Lung microvascular endothelial cell (primary cell): Measurements from ENCODE around the gene NOTCH2. TPM values are rescaled to one million over a fixed set of nuclear protein-coding genes. Genes with fewer than 3 reads are reported as not detected.

Experiments
- DNase-seq, 2 donors: peaks; one replicate each; pipeline versions ENCODE4 v3.0.0 to v3.0.0-alpha.2; 2010; ENCODE audit warnings: low read depth in 2 of 2
- total RNA-seq: library from RNA; depleted of rRNA; stranded (reverse); fragments of >200 nt; gene quantifications from 2 replicates; pipeline ENCODE4 v1.2.1, GENCODE V29; 2014

The NOTCH2 gene
- total RNA-seq, 1 donor from 2014 or later = 8.7 TPM

DNA sequence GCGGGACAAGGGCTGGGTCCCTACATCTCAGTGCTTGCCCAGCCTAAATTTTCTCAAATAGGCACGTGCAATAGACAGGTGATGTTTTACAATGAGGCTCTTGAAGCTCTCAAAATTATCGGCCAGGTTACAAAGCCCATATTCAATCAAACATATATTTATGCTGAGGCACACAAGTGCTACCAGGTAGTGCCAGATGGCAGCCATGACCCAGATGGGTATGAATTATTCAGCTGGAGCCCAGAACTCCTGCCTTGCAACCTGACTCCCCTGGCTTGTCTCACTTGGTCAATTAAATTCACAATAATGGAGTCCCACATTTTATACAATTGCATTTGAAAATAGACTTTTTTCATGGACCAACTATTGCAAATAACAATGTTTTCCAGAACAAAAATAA is 160.8 kb downstream of the NOTCH2 start:
- no peak for DNase-seq

GRCh38 chr1:119906927-119907652 is 162.4 kb downstream of the NOTCH2 start:
- DNase-seq = no peak

GRCh38 chr1:119903443-119903835 is 166.0 kb downstream of the NOTCH2 start:
- no peak for DNase-seq

DNA sequence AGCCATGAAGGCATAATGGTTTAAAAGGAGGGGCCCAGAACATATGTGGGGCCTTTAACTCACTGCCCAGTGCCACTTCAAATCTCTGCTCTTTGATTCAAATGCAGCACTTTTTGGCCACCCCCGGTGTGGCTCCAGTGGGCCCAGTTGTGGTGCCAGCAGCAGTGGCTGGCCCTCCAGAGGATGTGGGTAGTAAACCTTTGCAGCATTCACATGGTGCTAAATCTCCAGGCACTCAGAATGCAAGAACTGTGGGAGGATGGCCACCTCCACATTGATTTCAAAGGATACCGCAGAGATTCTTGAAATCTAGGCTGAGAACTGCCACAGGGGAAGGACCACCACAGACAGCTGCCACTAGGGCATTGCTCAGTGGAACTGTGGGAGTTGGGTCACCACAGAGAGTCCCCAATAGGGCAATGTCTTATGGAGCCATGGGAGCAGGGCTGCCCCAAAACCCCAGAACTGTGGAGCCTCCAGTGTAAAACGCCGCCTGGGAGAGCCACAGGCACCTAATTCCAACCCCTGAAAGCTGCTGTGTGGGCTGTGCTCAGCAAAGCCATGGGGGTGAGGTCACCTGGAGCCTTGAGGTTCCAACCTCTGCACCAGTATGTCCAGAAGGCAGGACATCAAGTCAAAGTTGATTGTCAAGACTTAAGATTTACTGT is 166.6 kb downstream of the NOTCH2 start:
- no peak for DNase-seq

DNA sequence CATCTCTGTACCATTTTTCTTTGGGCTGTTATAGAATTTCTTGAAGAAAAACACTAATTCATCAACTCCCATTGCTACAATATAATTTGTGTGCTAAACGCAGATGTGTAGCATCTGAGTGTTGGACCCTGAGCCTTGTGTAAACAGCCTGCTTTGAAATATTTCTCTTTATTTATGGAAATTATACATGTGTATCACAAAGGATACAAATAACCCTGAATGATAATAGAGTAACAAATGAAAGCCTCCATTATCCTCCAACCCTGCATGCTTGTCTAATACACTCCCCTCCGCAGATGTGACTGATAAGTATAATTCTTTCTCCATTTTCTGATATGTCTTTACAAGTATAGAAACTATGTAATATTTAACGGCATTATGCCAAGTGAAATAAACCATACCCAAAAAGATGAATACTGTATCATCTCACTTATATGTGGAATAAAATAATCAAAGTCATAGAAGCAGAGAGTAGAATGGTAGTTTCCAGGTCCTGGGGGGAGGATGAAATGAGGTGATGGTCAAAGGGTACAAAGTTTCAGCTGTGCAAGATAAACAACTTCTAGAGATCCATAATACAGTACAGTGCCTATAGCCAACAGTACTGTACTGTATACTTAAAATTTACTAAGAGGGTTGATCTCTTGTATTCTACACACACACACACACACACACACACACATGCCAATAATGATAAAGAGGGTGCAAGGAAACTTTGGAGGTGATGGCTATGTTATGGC is 170.3 kb downstream of the NOTCH2 start:
- DNase-seq = no peak

GRCh38 chr1:119898530-119898929 is 170.9 kb downstream of the NOTCH2 start:
- no peak for DNase-seq

- DNase-seq = no peak
These were observed 173.2 kb downstream of the NOTCH2 start, which contains the start of gene ADAM30 for GRCh38 chr1:119896303-119896702. TSS of gene ADAM30 (minus strand) at chr1:119896515. CDS start at chr1:119896336, 179 bp downstream.

DNA sequence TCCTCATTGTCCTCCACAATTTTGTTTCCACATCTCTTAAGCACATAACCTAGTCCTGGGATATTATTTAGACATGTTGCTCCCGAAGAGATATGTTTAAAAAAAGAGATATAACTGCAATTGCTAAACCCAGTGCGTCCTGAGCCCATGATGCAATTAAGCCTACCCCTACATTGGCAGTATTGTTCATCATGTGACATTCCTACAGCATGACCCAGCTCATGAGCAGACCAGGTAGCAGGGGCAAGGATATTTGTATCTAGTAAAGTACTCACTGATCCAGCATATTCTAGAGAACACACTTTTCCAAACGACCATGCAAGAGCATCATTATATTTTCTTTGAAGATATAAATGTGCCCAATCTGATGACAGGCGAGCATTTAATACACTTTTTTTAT is 174.4 kb downstream of the NOTCH2 start:
- no peak for DNase-seq

DNA sequence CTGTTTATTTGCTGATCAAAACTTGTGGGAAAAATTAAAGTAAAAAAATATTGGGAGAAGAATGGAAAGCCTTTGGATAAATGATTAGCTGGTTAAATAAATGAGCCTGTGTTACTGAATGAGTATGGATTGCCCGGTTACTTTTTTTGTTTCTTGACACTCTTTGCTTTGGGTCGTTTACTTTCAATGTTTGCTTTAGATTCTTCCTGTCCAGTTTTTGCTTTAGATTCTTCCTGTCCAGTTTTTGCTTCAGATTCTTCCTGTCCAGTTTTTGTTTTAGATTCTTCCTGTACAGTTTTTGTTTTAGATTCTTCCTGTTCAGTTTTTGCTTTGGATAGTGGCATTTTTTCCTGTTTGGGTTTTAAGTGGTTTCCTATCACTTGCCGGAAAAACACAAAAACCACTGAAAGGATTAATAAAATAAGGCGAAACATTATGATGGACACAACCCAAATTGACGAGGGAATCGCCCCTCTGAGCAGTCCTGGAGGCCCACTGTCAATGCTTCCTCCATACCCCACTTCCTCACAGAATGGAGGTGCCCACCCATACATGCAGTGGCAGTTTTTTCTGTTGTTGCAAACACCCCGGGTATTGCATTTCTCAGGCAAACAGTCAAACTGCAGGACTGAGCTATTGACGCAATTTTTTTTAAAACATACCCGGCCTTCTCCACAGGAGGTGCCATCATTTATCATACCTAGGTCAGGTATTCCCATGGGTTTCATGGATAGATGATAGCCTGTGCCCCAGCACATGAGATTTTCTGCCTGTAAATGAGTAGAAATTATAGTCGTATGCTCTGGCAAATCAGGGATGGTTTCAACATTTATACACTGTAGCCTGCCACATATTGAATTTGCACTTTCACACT is 175.4 kb downstream of the NOTCH2 start:
- DNase-seq = no peak

DNA sequence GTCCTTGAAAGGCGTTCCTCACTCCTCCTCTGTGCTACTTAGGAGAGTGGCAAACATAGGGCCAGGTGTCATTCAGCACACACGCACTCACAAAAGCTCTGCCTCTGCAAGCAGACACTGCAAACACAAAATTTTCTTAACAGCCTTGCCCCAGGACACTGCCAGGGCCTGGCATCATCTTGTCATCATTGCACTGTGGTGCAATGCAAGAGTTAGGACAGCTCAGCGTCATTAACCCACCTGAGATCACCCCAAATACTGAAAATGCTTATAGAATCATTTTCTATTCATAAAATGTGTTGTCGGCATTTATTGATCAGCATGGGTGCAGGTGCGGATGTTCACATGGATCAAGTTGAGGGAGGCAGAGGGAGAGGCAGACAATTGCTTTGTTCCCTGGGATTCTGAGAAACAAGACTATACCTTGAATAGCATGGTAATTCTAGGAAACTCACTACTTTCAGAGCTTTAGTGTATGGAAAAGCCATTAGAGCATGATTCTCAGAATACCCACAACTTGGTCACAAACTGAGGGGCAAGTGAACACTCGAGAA is 176.1 kb downstream of the NOTCH2 start:
- no peak for DNase-seq

DNA sequence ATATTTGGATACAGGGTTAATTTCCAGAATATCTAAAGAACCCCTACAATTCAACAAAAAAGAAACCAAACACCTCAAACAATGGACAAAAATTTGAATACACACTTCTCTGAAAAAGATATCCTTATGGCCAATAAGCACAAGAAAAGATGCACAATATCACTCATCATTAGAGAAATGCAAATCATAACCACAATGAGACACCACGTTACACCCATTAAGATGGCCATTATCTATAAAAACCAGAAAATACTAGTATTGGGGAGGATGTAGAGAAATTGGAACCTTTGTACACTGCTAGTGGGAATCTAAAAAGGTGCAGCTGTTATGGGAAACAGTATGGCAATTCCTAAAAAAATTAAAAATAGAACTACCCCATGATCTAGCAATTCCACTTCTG is 178.1 kb downstream of the NOTCH2 start:
- DNase-seq = no peak

DNA sequence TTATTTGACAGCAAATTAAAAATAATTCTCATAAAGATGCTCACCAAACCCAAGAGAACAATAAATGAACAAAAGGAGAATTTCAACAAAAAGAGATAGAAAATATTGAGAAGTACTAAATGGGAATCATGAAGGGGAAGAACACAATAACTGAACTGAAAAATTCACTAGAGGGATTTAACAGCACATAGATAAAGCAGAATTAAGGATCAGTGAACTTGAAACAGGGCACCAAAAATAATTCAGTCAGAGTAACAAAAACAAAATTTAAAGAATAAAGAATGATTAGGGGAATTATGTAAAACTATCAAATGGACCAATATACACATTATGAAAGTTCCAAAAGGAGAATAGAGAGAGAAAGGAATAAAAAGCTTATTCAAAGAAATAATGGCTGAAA is 181.0 kb downstream of the NOTCH2 start:
- DNase-seq = no peak

DNA sequence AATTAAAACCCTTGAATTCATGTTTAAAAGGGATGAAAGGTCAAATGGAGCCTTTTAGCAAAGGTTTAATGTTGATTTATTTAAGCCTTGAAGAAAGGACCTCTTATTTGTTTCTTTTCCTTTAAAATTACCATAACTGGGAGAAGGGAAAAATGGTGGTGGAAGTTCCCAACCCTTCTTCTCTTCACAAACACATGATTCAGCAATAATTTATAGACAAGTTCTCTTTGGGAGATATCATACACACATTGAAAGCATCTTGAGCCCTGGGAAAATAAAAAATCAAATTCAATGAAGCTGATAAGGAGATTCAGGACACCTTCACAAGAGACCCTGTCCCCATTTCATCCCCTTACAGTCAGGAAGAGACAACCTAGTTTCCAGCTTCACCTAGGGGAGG is 182.0 kb downstream of the NOTCH2 start:
- no peak for DNase-seq

GRCh38 chr1:119885903-119886783 is 183.3 kb downstream of the NOTCH2 start:
- DNase-seq = peak; percentile 64 to 65

GRCh38 chr1:119884711-119885110 is 184.8 kb downstream of the NOTCH2 start:
- DNase-seq = no peak

DNA sequence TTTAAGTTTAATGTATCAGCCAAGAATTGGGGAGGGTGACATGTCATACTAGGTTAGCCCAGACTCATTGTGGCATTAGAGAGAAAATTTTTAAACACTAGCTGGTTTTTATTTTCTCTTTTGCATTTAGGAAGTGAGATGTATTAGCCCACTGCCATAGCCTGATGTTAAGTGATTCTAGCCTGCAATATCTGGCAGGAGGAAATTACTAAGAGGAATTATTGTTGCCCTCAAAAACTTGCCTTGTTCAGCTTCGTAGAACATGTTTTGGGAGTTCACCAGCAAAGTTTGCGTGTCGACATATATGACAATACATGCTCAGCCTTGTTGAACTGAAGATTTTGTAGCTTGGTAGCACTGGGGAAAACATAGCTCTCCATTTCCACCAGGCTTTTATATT is 185.6 kb downstream of the NOTCH2 start:
- DNase-seq = no peak

GRCh38 chr1:119882132-119883049 is 187.1 kb downstream of the NOTCH2 start:
- DNase-seq = no peak

- no peak for DNase-seq
These were observed 189.7 kb downstream of the NOTCH2 start for GRCh38 chr1:119879510-119880434.
